Esophagus squamous epithelium (tissue), 5 donors: ENCODE results near the gene ARHGDIA. TPM values are rescaled to one million over a fixed set of nuclear protein-coding genes. Genes with fewer than 3 reads are reported as not detected.

Experiments used
- DNase-seq: peaks from one replicate; lab custom pipeline; 2025; lab: John Stamatoyannopoulos, UW
- H3K27ac ChIP-seq, 4 donors: fragments of 200-600 bp; sonication (generic); one replicate each; pipeline ENCODE4 v1.5.1; 2016 to 2019; ENCODE audit warnings: mild to moderate bottlenecking in 1 of 4
- H3K27me3 ChIP-seq, 4 donors: fragments of 200-600 bp; sonication (generic); 1 replicate in 3 of 4; 2 replicates in 1 of 4; pipeline versions ENCODE4 v1.5.1 to v1.6.0; 2017 to 2021; ENCODE audit warnings: antibody characterized with exemption in 1 of 4
- H3K36me3 ChIP-seq, 3 donors: fragments of 200-600 bp; sonication (generic); one replicate each; pipeline ENCODE4 v1.5.1; 2016 to 2019
- H3K4me1 ChIP-seq, 3 donors: fragments of 200-600 bp; sonication (generic); one replicate each; pipeline ENCODE4 v1.5.1; 2017 to 2019
- H3K4me3 ChIP-seq, 4 donors: fragments of 200-600 bp; sonication (generic); 1 replicate in 3 of 4; 2 replicates in 1 of 4; pipeline ENCODE4 v1.5.1; 2016 to 2019; ENCODE audit warnings: mild to moderate bottlenecking in 2 of 4, moderate library complexity in 1 of 4
- H3K9me3 ChIP-seq, 3 donors: fragments of 200-600 bp; sonication (generic); one replicate each; pipeline ENCODE4 v1.5.1; 2016 to 2019
- POLR2A ChIP-seq, 4 donors: fragments of 450-650 bp; IDR thresholded peaks; one replicate each; pipeline ENCODE4 v1.6.1; 2017; ENCODE audit warnings: antibody characterized with exemption in 4 of 4, mild to moderate bottlenecking in 4 of 4, moderate library complexity in 3 of 4
- WGBS, 2 donors: methylation state at CpG; one replicate each; pipeline ENCODE4 v1.1.5; 2018; 5-methylcytosine and 5-hydroxymethylcytosine counted together
- intact Hi-C: fragments of 100-400 bp; cut with DNase I; formaldehyde crosslinking; loops from one replicate; pipeline ENCODE4 v1.15.0; 2022
- total RNA-seq, 4 donors: library from RNA; depleted of rRNA; stranded (reverse); fragments of >200 nt; gene quantifications; one replicate each; pipeline ENCODE4 v1.1.0, GENCODE V29; 2016
- TF ChIP-seq, protein P1 (sequence below), 6 experiments: fragments of 450-650 bp in 4 of 6; fragments of 200-600 bp in 2 of 6; sonication (generic) in 2 of 6; IDR thresholded peaks; one replicate each; pipeline ENCODE4 v1.5.1; 2016 to 2019; ENCODE audit warnings: antibody characterized with exemption in 6 of 6, mild to moderate bottlenecking in 4 of 6, moderate library complexity in 4 of 6
- donor health status: DM: yes; HTN: yes; CAD: no.

ARHGDIA gene
- total RNA-seq, 4 donors from 2014 or later: 166 to 239 (median 176) TPM

DNA sequence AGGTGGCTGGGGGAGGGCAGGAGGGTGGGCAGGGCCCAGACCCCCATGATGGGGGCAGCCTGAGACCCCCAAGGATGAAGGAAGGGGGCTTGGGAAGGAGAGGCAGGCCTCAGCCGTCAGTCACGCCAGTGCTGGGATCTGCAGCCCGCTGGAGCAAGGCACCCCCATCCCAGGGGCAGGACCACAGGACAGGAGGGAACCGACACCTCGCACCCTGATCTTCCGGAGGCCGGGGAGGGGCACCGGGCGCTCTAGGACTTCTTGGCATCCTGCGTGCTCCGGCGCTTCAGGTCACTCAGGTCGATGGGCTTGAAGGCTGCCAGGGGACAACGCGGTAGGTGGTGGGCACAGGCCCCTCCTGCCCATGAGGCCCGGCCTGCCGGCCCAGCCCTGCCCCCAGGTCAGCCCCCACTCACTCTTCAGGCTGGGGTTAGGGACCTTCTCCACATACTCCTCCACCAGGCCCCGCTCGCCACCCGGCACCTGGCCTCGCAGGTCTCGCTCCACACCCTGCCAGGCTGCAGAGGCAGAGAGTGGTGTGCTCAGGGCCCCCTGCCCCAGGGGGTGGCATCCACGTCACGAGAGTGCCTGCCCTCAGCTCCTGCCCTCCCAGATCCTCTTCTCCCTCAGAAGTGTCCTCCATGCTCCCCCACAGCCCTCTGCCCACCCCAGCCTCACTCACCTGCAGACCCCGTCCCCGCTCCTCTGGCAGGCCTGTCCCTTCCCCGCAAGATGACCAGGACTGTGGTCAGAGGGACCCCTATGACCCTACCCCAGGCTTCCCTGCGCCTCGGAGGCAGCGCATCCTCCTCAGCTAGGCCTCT is 47.9 kb downstream of the ARHGDIA start:
- DNase-seq: no peak
- Histone ChIP-seq H3K4me3 (no peak overlapping the region), H3K27me3 (peaks cover 0 to 10% (median 0%) of the 10 kb centered on the region in 4 donors), H3K9me3 (no peaks in the 10 kb centered on the region), H3K27ac (peak overlapping the region; percentile 83 to 89 (median 86)), H3K4me1 (peaks cover 27 to 51% (median 33%) of the 10 kb centered on the region in 3 donors), H3K36me3 (peaks cover 0 to 24% (median 0%) of the 10 kb centered on the region in 3 donors)
- 95 to 96% methylated on average over 7 to 14 of the region's 30 CpGs for WGBS, 2 donors
- intact Hi-C loops: no loop called here
- no peak for TF ChIP-seq POLR2A (IDR thresholded peaks at IDR 0.05)
- TF ChIP-seq, protein P1, sequence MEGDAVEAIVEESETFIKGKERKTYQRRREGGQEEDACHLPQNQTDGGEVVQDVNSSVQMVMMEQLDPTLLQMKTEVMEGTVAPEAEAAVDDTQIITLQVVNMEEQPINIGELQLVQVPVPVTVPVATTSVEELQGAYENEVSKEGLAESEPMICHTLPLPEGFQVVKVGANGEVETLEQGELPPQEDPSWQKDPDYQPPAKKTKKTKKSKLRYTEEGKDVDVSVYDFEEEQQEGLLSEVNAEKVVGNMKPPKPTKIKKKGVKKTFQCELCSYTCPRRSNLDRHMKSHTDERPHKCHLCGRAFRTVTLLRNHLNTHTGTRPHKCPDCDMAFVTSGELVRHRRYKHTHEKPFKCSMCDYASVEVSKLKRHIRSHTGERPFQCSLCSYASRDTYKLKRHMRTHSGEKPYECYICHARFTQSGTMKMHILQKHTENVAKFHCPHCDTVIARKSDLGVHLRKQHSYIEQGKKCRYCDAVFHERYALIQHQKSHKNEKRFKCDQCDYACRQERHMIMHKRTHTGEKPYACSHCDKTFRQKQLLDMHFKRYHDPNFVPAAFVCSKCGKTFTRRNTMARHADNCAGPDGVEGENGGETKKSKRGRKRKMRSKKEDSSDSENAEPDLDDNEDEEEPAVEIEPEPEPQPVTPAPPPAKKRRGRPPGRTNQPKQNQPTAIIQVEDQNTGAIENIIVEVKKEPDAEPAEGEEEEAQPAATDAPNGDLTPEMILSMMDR (IDR thresholded peaks at IDR 0.05): no peak

DNA sequence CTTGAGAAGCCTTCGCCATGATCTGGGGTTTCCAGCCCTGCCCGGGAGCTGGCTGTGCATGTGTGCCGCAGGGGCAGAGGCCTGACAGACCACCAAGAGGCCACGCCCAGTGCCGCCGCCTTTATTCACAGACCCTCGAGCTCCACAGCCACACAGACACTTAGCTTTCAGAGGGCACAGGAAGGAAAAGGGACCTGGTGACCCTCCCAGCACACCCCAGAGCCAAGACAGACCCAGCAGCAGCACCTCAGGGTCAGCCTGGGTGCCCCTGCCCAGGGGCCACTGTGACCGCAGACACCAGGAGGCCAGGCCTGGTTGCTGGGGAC is 48.9 kb downstream of the ARHGDIA start:
- Histone ChIP-seq H3K27me3 (peaks cover 0 to 19% (median 0%) of the 10 kb centered on the region in 4 donors), H3K27ac (peak overlapping the region; percentile 83 to 89 (median 86)), H3K4me3 (no peak overlapping the region), H3K4me1 (peaks cover 27 to 46% (median 33%) of the 10 kb centered on the region in 3 donors), H3K36me3 (peaks cover 0 to 24% (median 0%) of the 10 kb centered on the region in 3 donors), H3K9me3 (no peaks in the 10 kb centered on the region)
- no peak for DNase-seq
- TF ChIP-seq POLR2A (IDR thresholded peaks at IDR 0.05): no peak
- TF ChIP-seq, protein P1 (IDR thresholded peaks at IDR 0.05): no peak
- WGBS, 2 donors: no CpG with 5 or more reads among the region's 8 CpGs
- intact Hi-C loops: no loop called here

DNA sequence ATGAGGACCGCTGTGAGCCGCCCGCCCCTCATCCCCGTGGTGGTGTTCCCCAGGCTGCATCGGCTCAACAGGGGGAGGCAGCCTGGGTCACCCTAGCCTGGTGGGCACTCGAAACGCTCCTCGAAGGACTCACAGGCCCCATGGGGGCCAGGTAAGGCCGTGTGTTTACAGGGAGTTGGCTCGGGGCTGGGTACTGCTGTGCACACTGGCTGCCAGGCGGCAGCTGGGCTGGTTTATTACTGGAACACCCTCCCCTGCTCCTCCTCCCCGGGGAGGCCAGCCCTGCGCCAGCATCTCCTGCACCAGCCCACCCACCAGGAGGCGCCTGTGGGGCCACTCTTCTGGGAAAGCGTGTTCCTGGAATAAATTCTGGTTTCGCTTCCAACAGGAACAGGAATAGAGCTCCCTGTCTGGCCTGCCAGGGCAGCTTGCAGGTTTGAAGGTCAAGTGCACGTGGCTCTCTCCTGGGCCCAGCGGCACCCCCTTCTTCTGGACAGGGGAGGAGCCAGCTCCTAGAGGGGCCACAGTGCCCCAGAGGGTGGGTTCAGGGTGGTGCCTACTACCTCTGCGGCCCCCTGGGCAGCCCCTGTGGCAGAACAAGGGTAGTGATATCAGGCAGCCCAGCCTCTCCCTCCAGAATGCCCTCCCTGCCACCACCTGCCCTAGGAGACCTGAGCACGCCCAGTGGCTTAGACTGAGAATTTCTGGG is 49.4 kb downstream of the ARHGDIA start:
- peaks cover 0 to 20% (median 0%) of the 10 kb centered on the region in 4 donors for H3K27me3 ChIP-seq
- WGBS, 2 donors: no CpG with 5 or more reads among the region's 20 CpGs
- H3K4me3 ChIP-seq: no peak overlapping the region
- peak overlapping the region; percentile 83 to 89 (median 86) for H3K27ac ChIP-seq
- peaks cover 27 to 46% (median 33%) of the 10 kb centered on the region in 3 donors for H3K4me1 ChIP-seq
- no peak for DNase-seq
- intact Hi-C loops: no loop called here
- H3K9me3 ChIP-seq: no peaks in the 10 kb centered on the region
- TF ChIP-seq, protein P1 (IDR thresholded peaks at IDR 0.05): peak; percentile 25 to 90 (median 78)
- TF ChIP-seq POLR2A (IDR thresholded peaks at IDR 0.05): no peak
- peaks cover 0 to 24% (median 0%) of the 10 kb centered on the region in 3 donors for H3K36me3 ChIP-seq

DNA sequence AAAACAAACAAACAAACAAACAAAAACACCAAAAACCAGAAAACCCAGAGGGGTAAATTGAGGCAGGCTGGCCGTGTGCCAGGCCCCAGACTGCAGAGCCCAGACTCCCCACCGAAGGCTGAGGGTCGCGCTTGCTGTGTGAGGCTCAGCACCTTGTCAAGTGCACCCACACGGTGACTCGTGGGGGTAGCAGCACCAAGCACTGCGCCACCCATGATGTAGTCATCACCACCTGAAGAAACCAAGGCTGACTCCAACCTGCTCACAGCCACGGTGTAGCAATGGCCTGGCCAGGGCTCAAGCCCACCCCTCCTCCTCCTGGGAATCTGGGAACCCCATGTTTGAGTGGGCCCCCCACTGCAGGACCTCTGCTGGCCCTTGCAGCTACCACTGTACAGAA is 50.0 kb downstream of the ARHGDIA start:
- WGBS, 2 donors: 74 to 77% methylated on average over 7 to 8 of the region's 8 CpGs

More for the DNA sequence above, 50.0 kb downstream of the ARHGDIA start:
- intact Hi-C loops: no loop called here
- Histone ChIP-seq H3K9me3 (no peaks in the 10 kb centered on the region), H3K36me3 (peaks cover 0 to 24% (median 0%) of the 10 kb centered on the region in 3 donors), H3K27ac (peak overlapping the region; percentile 83 to 89 (median 86)), H3K4me1 (peaks cover 27 to 45% (median 33%) of the 10 kb centered on the region in 3 donors), H3K4me3 (no peak overlapping the region), H3K27me3 (peaks cover 0 to 24% (median 0%) of the 10 kb centered on the region in 4 donors)
- DNase-seq: no peak
- no peak for TF ChIP-seq POLR2A (IDR thresholded peaks at IDR 0.05)
- TF ChIP-seq, protein P1 (IDR thresholded peaks at IDR 0.05): no peak
